Glutamatergic neuron (in vitro differentiated cells): ENCODE results near the gene RBP5. TPM values are rescaled to one million over a fixed set of nuclear protein-coding genes. Genes with fewer than 3 reads are reported as not detected.

Experiments
- DNase-seq: peaks from one replicate; pipeline ENCODE4 v3.0.0; 2022
- H3K27ac Mint-ChIP-seq: one replicate; pipeline ENCODE4 v1.8.0; 2020; ENCODE audit warnings: mild to moderate bottlenecking, mixed read lengths, inconsistent platforms; ENCODE audit not compliant: unreplicated experiment
- H3K27me3 Mint-ChIP-seq: one replicate; pipeline ENCODE4 v1.8.0; 2020; ENCODE audit warnings: mild to moderate bottlenecking, moderate library complexity, mixed read lengths, inconsistent platforms; ENCODE audit not compliant: unreplicated experiment
- H3K36me3 Mint-ChIP-seq: one replicate; pipeline ENCODE4 v1.8.0; 2020; ENCODE audit warnings: mild to moderate bottlenecking, mixed read lengths, inconsistent platforms; ENCODE audit not compliant: unreplicated experiment
- H3K4me1 Mint-ChIP-seq: one replicate; pipeline ENCODE4 v1.8.0; 2020; ENCODE audit warnings: mild to moderate bottlenecking, low read depth, mixed read lengths, inconsistent platforms; ENCODE audit not compliant: unreplicated experiment
- H3K4me3 Mint-ChIP-seq: one replicate; pipeline ENCODE4 v1.8.0; 2020; ENCODE audit warnings: mild to moderate bottlenecking, mixed read lengths, inconsistent platforms; ENCODE audit not compliant: unreplicated experiment
- H3K9me3 Mint-ChIP-seq: one replicate; pipeline ENCODE4 v1.8.0; 2020; ENCODE audit warnings: mild to moderate bottlenecking, moderate library complexity, mixed read lengths, inconsistent platforms; ENCODE audit not compliant: unreplicated experiment
- total RNA-seq: library from RNA; stranded (reverse); fragmentation: NEBNext Ultra II Directional; extraction: Animal tissue kit (Norgen Biotek cat#: 25700); gene quantifications from one replicate; pipeline ENCODE4 v1.2.1, GENCODE V29; 2021; ENCODE audit not compliant: unreplicated experiment
- TF ChIP-seq, protein P1 (sequence below): fragments of 200-600 bp; sonication (generic); IDR thresholded peaks from one replicate; pipeline ENCODE4 v1.5.0; 2021; ENCODE audit not compliant: partially characterized antibody, unreplicated experiment

RBP5 gene
- total RNA-seq, 1 donor from 2014 or later: 1.2 TPM

GRCh38 chr12:7158781-7159609 is 30.3 kb upstream of the RBP5 start:
- TF ChIP-seq, protein P1, sequence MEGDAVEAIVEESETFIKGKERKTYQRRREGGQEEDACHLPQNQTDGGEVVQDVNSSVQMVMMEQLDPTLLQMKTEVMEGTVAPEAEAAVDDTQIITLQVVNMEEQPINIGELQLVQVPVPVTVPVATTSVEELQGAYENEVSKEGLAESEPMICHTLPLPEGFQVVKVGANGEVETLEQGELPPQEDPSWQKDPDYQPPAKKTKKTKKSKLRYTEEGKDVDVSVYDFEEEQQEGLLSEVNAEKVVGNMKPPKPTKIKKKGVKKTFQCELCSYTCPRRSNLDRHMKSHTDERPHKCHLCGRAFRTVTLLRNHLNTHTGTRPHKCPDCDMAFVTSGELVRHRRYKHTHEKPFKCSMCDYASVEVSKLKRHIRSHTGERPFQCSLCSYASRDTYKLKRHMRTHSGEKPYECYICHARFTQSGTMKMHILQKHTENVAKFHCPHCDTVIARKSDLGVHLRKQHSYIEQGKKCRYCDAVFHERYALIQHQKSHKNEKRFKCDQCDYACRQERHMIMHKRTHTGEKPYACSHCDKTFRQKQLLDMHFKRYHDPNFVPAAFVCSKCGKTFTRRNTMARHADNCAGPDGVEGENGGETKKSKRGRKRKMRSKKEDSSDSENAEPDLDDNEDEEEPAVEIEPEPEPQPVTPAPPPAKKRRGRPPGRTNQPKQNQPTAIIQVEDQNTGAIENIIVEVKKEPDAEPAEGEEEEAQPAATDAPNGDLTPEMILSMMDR: no peak
- Mint-ChIP-seq H3K9me3 (peaks cover 10% of the 10 kb centered on the region), H3K27me3 (peaks cover 12% of the 10 kb centered on the region), H3K4me3 (no peak overlapping the region), H3K27ac (no peak overlapping the region), H3K4me1 (no peaks in the 10 kb centered on the region), H3K36me3 (peaks cover 12% of the 10 kb centered on the region)
- no peak for DNase-seq

DNA sequence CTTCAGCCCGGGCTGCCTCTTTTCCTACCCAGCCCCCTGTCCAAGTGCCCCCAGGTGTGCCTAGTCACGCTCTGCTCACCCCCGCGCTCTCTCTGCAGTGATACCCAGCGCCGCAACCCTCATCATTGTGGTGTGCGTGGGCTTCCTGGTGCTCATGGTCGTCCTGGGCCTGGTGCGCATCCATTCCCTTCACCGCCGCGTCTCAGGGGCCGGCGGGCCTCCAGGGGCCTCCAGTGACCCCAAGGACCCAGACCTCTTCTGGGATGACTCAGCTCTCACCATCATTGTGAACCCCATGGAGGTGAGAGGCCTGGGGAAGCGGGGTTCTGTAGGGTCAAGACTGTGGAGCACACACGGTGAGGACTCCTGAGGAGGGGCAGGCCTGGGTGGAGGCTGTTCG is 28.7 kb upstream of the RBP5 start:
- Mint-ChIP-seq H3K4me1 (no peaks in the 10 kb centered on the region), H3K27ac (no peak overlapping the region), H3K9me3 (peaks cover 7% of the 10 kb centered on the region), H3K4me3 (no peak overlapping the region), H3K36me3 (peaks cover 15% of the 10 kb centered on the region), H3K27me3 (peaks cover 12% of the 10 kb centered on the region)
- no peak for DNase-seq
- TF ChIP-seq, protein P1: no peak

GRCh38 chr12:7156259-7157197 is 27.8 kb upstream of the RBP5 start:
- H3K9me3 Mint-ChIP-seq: peaks cover 7% of the 10 kb centered on the region
- TF ChIP-seq, protein P1: no peak
- no peak for DNase-seq
- H3K4me1 Mint-ChIP-seq: no peaks in the 10 kb centered on the region
- peaks cover 15% of the 10 kb centered on the region for H3K36me3 Mint-ChIP-seq
- no peak overlapping the region for H3K27ac Mint-ChIP-seq
- H3K4me3 Mint-ChIP-seq: peak overlapping the region; percentile 13
- peaks cover 12% of the 10 kb centered on the region for H3K27me3 Mint-ChIP-seq

GRCh38 chr12:7155471-7156034 is 26.9 kb upstream of the RBP5 start:
- Mint-ChIP-seq H3K27ac (no peak overlapping the region), H3K4me1 (no peaks in the 10 kb centered on the region), H3K4me3 (no peak overlapping the region), H3K36me3 (peaks cover 11% of the 10 kb centered on the region), H3K9me3 (peaks cover 6% of the 10 kb centered on the region), H3K27me3 (peaks cover 8% of the 10 kb centered on the region)
- TF ChIP-seq, protein P1: no peak
- DNase-seq: no peak
